Body of pancreas (tissue), 4 donors: ENCODE measurements around the gene GPR89B. TPM values are rescaled to one million over a fixed set of nuclear protein-coding genes. Genes with fewer than 3 reads are reported as not detected.
A peak's percentile ranks its signal among the peaks of the same experiment; 100 is the strongest.
"Not testable (repeated sequence)": the region's sequence is repeated elsewhere in the genome, so short reads cannot be mapped to it uniquely, and the experiment has no call there.

Experiments used
- ATAC-seq: fragments of 150-250 bp; one replicate; pipeline ENCODE4 v1.9.1; 2016
- DNase-seq, 4 donors: peaks; one replicate each; pipeline ENCODE4 v3.0.0-alpha.2; 2019
- H3K27ac ChIP-seq, 4 donors: fragments of 200-600 bp; sonication (generic); 1 replicate in 3 of 4; 2 replicates in 1 of 4; pipeline versions ENCODE4 v1.5.1 to v1.6.1; 2016 to 2019; ENCODE audit warnings: mild to moderate bottlenecking in 1 of 4, mixed read lengths in 1 of 4, moderate library complexity in 1 of 4
- H3K27me3 ChIP-seq, 2 donors: fragments of 200-600 bp; sonication (generic); one replicate each; pipeline ENCODE4 v1.6.0; 2016; ENCODE audit warnings: mild to moderate bottlenecking in 1 of 2
- H3K36me3 ChIP-seq, 2 donors: fragments of 200-600 bp; sonication (generic); replicated peaks in 1 of 2; 2 replicates each; pipeline ENCODE4 v1.5.1; 2016; ENCODE audit warnings: low read depth in 2 of 2; ENCODE audit not compliant: insufficient read depth in 1 of 2
- H3K4me1 ChIP-seq: fragments of 200-600 bp; sonication (generic); one replicate; pipeline ENCODE4 v1.6.0; 2016
- H3K4me3 ChIP-seq, 2 donors: fragments of 200-600 bp; sonication (generic); 1 replicate in 1 of 2; 2 replicates in 1 of 2; pipeline ENCODE4 v1.5.1; 2016 to 2019
- H3K9me3 ChIP-seq, 3 donors: fragments of 200-600 bp; sonication (generic); 1 replicate in 2 of 3; 2 replicates in 1 of 3; pipeline ENCODE4 v1.5.1; 2016
- POLR2A ChIP-seq, 3 donors: fragments of 450-650 bp; IDR thresholded peaks; one replicate each; pipeline ENCODE4 v1.6.1; 2016; ENCODE audit warnings: antibody characterized with exemption in 3 of 3, mild to moderate bottlenecking in 2 of 3
- WGBS, 2 donors: methylation state at CpG; one replicate each; pipeline ENCODE4 v1.1.5; 2017; 5-methylcytosine and 5-hydroxymethylcytosine counted together
- intact Hi-C: fragments of 100-400 bp; cut with DNase I; formaldehyde crosslinking; loops from one replicate; pipeline ENCODE4 v1.15.1; 2023
- total RNA-seq, 2 donors: library from RNA; depleted of rRNA; stranded (reverse); fragments of >200 nt; gene quantifications; one replicate each; pipeline ENCODE4 v1.1.0, GENCODE V29; 2016
- TF ChIP-seq, protein P1 (sequence below), 7 experiments: fragments of 450-650 bp in 4 of 7; fragments of 200-600 bp in 3 of 7; sonication (generic) in 3 of 7; IDR thresholded peaks; one replicate each; pipeline ENCODE4 v1.5.1; 2016 to 2019; ENCODE audit warnings: antibody characterized with exemption in 7 of 7

Gene GPR89B
- total RNA-seq, 2 donors from 2014 or later, result 11.2 to 16.6 TPM

DNA sequence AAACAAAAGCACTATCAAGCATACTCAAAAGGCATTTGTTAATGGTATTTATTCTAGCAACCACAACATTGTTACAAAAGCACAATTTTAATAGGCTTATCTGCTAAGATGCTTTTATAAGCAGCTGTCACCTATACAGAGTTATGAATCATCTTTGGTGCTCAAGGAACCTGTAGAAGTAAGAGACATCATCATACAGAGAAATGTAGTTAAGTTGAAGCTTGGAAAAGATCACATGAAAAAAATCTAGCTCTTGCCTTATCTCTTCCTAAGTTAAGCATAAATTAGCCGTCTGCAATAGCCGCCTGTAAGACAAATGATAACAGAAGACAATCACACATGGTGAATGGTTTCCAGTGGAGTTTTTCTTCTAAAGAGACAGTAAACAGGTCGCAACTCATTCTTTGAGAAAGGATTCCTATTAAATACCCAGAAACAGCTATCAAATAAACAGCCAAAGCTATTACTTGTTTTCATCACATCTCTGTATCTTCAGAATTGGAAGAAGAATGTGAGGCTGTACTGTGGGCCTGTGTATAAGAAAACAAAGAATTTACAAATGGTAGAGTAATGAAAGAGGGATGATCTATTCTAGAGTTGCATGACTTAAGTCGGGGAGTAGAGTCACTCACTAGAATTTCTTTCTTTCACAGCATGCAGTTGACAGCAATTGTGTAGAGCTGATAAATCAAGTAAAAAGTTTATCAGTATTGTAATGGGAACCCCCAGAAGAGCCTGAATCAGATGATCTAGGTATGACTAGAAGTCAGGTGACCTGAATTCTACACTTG lies 65.8 kb downstream of the GPR89B start:
- H3K36me3 ChIP-seq, H3K9me3 ChIP-seq, H3K27me3 ChIP-seq, H3K27ac ChIP-seq, intact Hi-C loops, ATAC-seq, H3K4me3 ChIP-seq, H3K4me1 ChIP-seq, DNase-seq: not testable (repeated sequence)
- 79 to 81% methylated on average over 3 of the region's 4 CpGs for WGBS, 2 donors

DNA sequence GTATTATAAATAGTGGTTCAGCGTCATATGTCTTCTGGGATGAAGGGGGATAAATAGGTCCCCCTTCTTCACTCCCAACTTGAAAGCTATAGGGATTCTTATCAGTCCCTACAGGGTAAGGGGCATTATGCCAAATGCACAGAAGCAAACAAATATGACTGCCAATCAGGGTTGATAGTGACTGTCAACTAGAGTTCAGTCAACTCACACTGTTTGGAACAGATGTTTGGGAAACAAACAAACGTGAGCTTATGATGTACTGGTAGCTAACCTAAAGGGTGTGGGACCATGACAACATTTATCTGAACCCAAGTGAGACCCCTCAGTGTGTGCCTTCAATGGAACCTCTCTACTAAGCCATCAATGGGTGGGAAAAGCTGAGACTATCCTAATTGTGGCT lies 67.9 kb downstream of the GPR89B start:
- intact Hi-C loops, H3K4me3 ChIP-seq, H3K27ac ChIP-seq, H3K36me3 ChIP-seq, H3K27me3 ChIP-seq, H3K9me3 ChIP-seq, ATAC-seq, H3K4me1 ChIP-seq, DNase-seq: not testable (repeated sequence)
- 90 to 93% methylated on average over 1 of the region's 2 CpGs for WGBS, 2 donors

DNA sequence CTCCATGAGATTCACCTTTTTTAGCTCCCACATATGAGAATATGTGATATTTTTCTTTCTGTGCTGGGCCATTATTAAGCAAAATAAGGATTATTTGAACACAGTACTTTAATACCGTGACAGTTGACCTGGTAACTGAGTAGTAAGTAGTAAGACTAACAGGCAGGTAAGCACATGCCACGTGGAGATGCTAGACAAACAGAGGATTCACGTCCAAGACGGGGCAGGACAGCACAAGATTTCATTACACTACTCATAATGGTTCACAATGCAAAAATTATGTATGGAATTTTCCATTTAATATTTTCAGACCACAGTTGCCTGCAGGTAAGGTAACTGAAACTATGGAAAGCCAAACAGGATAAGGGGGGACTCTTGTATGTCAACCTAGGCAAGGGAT lies 79.5 kb downstream of the GPR89B start:
- H3K36me3 ChIP-seq, H3K9me3 ChIP-seq, H3K27ac ChIP-seq, H3K4me3 ChIP-seq, intact Hi-C loops, H3K27me3 ChIP-seq, ATAC-seq, DNase-seq, H3K4me1 ChIP-seq: not testable (repeated sequence)
- WGBS, 2 donors, result no CpG with 5 or more reads among the region's 4 CpGs

DNA sequence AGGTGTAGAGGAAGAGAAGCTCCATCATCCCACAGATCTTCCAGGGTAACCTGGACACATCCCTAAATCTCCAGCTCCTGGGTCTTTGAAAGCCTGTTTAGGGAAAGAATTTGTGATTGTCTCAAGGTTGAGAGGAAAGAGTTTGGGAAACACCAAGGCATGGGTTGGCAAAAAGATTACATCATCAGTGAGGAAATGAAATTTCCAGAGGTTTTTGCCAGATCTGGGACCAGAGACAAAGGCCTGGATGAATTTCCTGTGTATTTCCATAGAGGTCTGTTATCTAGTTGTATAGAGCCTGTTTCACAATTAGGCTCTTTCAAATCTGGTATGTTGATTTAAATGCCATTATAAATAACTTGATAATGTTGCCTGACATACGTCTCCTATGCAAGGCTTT lies 82.3 kb downstream of the GPR89B start:
- Histone ChIP-seq H3K36me3 (no peaks in the 10 kb centered on the region), H3K4me3 (no peak overlapping the region), H3K9me3 (no peaks in the 10 kb centered on the region), H3K27me3 (peaks cover 0 to 3% of the 10 kb centered on the region in 2 donors), H3K27ac (no peak overlapping the region), H3K4me1 (peaks cover 6% of the 10 kb centered on the region)
- intact Hi-C loops, result no loop called here
- no peak for DNase-seq
- WGBS, 2 donors, result 56 to 73% methylated on average over 1 of the region's 1 CpG
- TF ChIP-seq POLR2A (IDR thresholded peaks at IDR 0.05), result no peak
- TF ChIP-seq, protein P1, sequence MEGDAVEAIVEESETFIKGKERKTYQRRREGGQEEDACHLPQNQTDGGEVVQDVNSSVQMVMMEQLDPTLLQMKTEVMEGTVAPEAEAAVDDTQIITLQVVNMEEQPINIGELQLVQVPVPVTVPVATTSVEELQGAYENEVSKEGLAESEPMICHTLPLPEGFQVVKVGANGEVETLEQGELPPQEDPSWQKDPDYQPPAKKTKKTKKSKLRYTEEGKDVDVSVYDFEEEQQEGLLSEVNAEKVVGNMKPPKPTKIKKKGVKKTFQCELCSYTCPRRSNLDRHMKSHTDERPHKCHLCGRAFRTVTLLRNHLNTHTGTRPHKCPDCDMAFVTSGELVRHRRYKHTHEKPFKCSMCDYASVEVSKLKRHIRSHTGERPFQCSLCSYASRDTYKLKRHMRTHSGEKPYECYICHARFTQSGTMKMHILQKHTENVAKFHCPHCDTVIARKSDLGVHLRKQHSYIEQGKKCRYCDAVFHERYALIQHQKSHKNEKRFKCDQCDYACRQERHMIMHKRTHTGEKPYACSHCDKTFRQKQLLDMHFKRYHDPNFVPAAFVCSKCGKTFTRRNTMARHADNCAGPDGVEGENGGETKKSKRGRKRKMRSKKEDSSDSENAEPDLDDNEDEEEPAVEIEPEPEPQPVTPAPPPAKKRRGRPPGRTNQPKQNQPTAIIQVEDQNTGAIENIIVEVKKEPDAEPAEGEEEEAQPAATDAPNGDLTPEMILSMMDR (IDR thresholded peaks at IDR 0.05), result no peak
- ATAC-seq, result no peak

DNA sequence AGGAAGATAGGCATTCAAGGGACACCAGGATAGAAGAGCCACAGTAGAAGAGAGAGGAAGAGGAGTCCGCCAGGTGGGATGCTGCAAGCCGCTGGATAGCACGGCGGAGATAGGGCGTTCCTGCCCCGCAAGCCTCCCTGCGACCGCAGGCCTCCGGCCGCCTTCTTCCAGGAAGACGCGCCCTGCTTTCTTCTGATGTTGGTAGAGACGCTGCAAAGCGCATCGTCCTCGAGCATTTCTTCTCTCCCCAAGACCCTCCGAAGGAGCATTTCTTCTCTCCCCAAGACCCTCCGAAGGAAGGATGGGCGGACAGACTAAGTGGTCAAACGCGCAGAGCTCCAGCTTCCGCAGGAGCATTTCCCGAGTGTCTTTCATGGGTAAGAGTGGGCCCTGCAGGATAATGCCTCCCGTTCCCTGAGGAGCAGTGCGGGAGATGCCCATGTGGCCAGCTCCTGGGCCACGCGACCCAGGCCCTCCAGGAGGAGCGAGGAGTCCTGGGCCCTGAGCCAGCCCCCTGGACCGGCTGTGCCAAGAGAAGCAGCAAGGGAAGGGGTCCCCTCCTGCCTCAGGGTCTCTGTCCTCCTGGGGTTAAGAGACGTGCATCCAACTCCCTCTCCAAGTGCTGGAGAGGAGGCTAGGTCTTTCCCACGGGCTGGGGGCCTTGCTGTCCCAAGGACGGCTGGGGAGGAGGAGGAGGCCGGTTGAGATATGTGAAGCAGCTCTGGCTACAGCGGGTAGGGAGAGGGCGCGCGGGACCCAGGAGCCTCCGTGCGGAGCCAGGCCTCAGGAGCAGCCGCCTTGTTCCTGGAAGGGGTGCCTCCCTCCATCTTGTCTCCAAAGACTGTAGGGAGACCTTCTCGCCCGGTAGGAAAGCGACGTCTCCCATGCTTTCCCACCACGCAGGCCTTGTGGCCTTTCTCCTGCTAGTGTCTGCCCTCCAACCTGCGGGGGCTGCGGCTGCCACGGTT lies 85.2 kb downstream of the GPR89B start:
- WGBS, 2 donors, result 17 to 46% methylated on average over 20 to 33 of the region's 48 CpGs
- H3K27ac ChIP-seq, H3K27me3 ChIP-seq: not testable (repeated sequence)

DNA sequence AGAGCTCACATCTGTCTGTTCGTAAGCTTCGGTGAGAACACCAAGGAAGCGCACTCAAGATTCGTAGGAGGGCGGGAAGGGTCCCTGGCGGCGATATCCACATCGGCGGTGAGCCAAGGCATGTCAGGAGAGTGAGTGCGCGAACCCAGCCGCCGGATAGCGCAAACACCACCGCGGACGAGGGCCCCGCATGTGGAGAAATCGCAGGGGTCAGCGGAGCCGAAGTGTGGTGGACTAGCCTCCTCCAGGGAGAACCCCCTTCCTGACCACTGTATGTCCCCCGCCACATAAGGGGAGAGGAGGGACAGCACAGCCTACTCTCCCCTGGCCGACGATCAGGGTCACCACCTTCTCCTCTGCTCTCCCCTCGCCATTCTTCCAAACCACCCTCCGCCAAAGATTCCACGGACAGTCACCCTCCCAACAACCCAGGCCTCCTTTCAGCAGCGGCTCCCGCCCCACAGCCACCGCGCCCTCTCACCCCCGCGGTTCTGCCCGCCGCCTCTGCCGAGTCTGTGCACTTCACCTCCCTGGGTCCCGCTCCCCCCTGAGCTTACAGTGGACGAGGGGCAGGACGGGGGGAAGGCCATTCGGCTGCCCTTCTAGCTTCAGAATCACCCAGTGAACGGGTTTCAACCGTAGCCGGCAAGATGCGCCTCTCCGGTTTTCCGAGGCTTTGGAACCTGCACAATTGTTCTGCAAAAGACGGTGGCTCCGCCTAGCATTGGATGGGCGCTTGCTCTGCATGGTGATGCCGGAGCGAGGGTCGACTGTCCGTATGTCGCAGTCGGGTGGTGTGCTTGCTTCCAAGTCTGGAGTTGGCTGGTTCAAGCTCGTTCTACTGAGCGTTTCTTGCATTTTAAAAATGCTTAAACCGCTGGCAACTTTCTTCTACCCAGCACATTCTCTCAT lies 86.3 kb downstream of the GPR89B start:
- ATAC-seq, result peak; percentile 27
- H3K4me1 ChIP-seq, H3K27me3 ChIP-seq, H3K9me3 ChIP-seq, H3K27ac ChIP-seq, DNase-seq, H3K4me3 ChIP-seq, intact Hi-C loops, H3K36me3 ChIP-seq: not testable (repeated sequence)
- WGBS, 2 donors, result 0 to 2% methylated on average over 4 to 53 of the region's 58 CpGs

More for the DNA sequence above, 85.2 kb downstream of the GPR89B start:
- H3K9me3 ChIP-seq, DNase-seq, H3K4me1 ChIP-seq, H3K36me3 ChIP-seq, H3K4me3 ChIP-seq, intact Hi-C loops: not testable (repeated sequence)
- peak; percentile 38 for ATAC-seq

DNA sequence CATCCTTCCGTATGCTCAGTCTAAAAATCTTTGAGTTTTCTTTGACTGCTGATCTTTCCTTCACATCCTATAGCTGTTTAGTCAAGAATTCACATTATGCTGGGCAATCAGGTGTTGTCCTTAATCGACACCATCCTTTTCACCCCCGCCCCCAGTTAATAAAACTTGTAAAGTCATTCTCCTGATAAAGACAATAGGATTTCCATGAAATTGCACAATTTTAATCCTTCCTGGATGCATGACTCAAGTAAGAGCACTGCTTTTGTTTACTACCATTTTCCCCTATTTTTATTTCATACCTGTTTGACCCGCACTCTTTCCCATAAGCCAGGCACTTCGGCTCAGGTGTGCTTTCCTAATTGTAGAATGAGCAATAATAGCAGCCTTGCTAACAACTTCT lies 96.7 kb downstream of the GPR89B start:
- DNase-seq, H3K4me1 ChIP-seq, ATAC-seq, H3K9me3 ChIP-seq, H3K36me3 ChIP-seq, H3K27ac ChIP-seq, intact Hi-C loops, H3K4me3 ChIP-seq, H3K27me3 ChIP-seq: not testable (repeated sequence)
- 95 to 96% methylated on average over 5 of the region's 5 CpGs for WGBS, 2 donors

DNA sequence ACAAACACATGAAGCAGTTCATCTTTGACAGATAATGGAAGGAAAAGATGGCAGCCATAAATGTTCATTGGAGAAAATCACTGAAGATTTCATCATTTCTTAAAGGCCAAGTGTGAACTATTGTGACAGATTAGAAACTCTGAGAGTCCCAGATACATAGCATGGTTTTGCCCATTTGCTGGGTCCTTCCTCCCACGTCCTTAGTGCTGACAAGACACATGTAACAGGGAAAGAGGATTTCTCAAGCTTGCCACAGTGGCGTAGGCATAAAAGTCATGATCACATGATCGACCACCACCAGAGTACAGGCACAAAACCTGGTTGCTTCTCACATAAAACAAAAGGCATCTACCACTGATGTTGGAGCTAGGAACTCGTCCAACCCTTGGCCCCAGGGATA lies 98.8 kb downstream of the GPR89B start:
- H3K9me3 ChIP-seq, DNase-seq, H3K36me3 ChIP-seq, ATAC-seq, H3K27me3 ChIP-seq, H3K4me3 ChIP-seq, H3K27ac ChIP-seq, intact Hi-C loops, H3K4me1 ChIP-seq: not testable (repeated sequence)
- 78% methylated on average over 3 of the region's 4 CpGs; no CpG with 5 or more reads in 1 of the 2 donors for WGBS, 2 donors

DNA sequence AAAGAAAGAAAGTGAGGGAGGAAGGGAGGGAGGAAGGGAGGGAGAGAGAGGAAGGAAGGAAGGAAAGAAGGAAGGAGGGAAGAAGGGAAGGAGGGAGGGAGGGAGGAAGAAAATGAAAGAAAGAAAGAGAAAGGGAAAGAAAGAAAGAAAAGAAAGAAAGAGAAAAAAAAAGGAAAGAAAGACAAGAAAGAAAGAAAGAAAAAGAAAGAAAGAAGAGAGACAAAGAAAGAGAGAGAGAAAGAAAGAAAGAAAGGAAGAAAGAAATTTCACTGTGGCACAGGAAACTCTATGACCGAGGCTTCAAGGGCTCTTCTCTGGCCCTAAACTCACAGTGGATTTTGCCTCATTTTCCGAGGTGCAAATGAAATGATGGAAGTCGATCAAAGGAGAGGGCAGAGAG lies 104.0 kb downstream of the GPR89B start:
- H3K36me3 ChIP-seq, intact Hi-C loops, H3K9me3 ChIP-seq, ATAC-seq, H3K4me1 ChIP-seq, H3K27me3 ChIP-seq, H3K4me3 ChIP-seq, DNase-seq, H3K27ac ChIP-seq: not testable (repeated sequence)
- WGBS, 2 donors, result 48 to 51% methylated on average over 3 of the region's 3 CpGs

DNA sequence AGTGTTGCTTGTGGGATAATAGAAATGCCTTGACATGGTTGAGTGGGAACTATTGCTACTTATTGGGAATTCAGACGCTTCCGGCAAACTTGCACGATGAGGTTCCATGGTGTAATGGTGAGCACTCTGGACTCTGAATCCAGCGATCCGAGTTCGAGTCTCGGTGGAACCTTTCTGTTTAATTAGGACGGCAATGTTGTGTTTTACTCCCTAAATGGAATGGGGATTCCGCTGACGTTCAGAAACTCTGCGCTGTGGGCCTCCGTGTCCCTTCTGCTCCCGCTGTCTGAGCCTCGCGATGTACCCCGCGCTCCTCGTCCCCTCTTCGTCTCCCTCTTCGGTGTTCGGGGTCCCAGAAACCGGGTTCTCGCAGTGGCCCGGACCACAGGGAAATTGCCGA lies 104.5 kb downstream of the GPR89B start:
- H3K27ac ChIP-seq, H3K9me3 ChIP-seq, H3K4me3 ChIP-seq, intact Hi-C loops, H3K4me1 ChIP-seq, DNase-seq, H3K27me3 ChIP-seq, H3K36me3 ChIP-seq: not testable (repeated sequence)
- ATAC-seq, result peak; percentile 40
- no CpG with 5 or more reads among the region's 25 CpGs for WGBS, 2 donors
